Thyroid gland (tissue), 4 donors: ENCODE measurements around the gene TMEM19. TPM values are rescaled to one million over a fixed set of nuclear protein-coding genes. Genes with fewer than 3 reads are reported as not detected.

Experiments
- DNase-seq, 2 donors: peaks; one replicate each; pipeline ENCODE4 v3.0.0-alpha.2; 2019
- H3K27ac ChIP-seq, 3 donors: fragments of 200-600 bp; sonication (generic); 1 replicate in 2 of 3; 2 replicates in 1 of 3; pipeline ENCODE4 v1.5.1; 2016 to 2019; ENCODE audit warnings: mild to moderate bottlenecking in 1 of 3, moderate library complexity in 1 of 3
- H3K27me3 ChIP-seq: fragments of 200-600 bp; sonication (generic); one replicate; pipeline ENCODE4 v1.5.1; 2019
- H3K36me3 ChIP-seq, 2 donors: fragments of 200-600 bp; sonication (generic); one replicate each; pipeline ENCODE4 v1.5.1; 2016 to 2019
- H3K4me1 ChIP-seq, 2 donors: fragments of 200-600 bp; sonication (generic); one replicate each; pipeline ENCODE4 v1.5.1; 2017 to 2019
- H3K4me3 ChIP-seq, 3 donors: fragments of 200-600 bp; sonication (generic); replicated peaks in 1 of 3; 1 replicate in 2 of 3; 2 replicates in 1 of 3; pipeline ENCODE4 v1.5.1; 2016; ENCODE audit warnings: mild to moderate bottlenecking in 1 of 3
- H3K9me3 ChIP-seq: fragments of 200-600 bp; sonication (generic); one replicate; pipeline ENCODE4 v1.5.1; 2017
- POLR2A ChIP-seq, 2 donors: fragments of 450-650 bp; IDR thresholded peaks; one replicate each; pipeline ENCODE4 v1.6.1; 2017; ENCODE audit warnings: antibody characterized with exemption in 2 of 2, mild to moderate bottlenecking in 2 of 2, moderate library complexity in 1 of 2
- WGBS, 2 donors: methylation state at CpG; one replicate each; pipeline ENCODE4 v1.1.5; 2017; 5-methylcytosine and 5-hydroxymethylcytosine counted together
- intact Hi-C: fragments of 100-400 bp; cut with DNase I; formaldehyde crosslinking; loops from one replicate; pipeline ENCODE4 v1.15.1; 2023
- total RNA-seq, 4 donors: library from RNA; depleted of rRNA; stranded (reverse); fragments of >200 nt; gene quantifications; one replicate each; pipeline ENCODE4 v1.2.3, GENCODE V29; 2016
- TF ChIP-seq, protein P1 (sequence below), 6 experiments: fragments of 200-600 bp in 3 of 6; fragments of 450-650 bp in 3 of 6; sonication (generic) in 3 of 6; IDR thresholded peaks; one replicate each; pipeline ENCODE4 v1.5.1; 2016 to 2019; ENCODE audit warnings: antibody characterized with exemption in 6 of 6, mild to moderate bottlenecking in 2 of 6, inconsistent platforms in 1 of 6, moderate library complexity in 1 of 6

Gene TMEM19
- total RNA-seq, 4 donors from 2014 or later, result 29.3 to 50.0 (median 47.4) TPM

DNA sequence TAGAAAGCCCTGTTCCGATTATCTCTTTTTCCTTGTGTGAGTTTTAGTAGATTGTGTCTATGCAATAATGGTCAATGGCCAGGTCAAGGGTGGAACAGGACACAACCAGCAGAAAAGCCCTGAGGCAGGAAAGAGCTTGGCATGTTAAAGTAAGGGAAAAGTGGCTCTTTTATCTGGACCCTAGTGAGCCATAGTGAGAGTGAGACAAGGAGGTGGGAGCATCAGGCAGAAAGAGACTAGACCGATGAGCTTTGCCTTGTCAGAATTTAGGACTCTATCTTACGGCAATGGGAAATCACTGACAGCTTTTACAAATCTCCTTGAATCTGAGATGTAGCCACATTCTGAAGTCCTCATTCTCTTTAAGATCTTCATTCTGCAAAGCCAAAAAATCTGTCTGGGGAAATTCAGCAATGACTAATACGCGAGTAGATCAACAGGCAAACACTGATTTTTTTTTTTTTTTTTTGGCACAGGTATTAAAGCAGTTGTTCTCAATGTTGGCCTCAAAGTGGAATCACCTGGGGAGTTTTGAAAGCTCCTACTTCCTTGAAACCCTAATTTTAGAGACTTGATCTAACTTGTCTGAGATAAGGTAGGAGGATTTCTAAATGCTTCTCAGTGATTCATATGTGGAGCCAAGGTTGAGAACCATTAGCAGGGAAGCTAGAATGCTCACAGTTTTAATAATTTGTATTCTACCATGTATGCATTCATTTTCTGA, 33.9 kb downstream of the TMEM19 start:
- Histone ChIP-seq H3K36me3 (no peaks in the 10 kb centered on the region), H3K9me3 (no peaks in the 10 kb centered on the region), H3K4me1 (no peaks in the 10 kb centered on the region), H3K4me3 (no peak overlapping the region), H3K27me3 (no peaks in the 10 kb centered on the region), H3K27ac (no peak overlapping the region)
- intact Hi-C loops, result no loop called here
- DNase-seq, result no peak
- TF ChIP-seq, protein P1, sequence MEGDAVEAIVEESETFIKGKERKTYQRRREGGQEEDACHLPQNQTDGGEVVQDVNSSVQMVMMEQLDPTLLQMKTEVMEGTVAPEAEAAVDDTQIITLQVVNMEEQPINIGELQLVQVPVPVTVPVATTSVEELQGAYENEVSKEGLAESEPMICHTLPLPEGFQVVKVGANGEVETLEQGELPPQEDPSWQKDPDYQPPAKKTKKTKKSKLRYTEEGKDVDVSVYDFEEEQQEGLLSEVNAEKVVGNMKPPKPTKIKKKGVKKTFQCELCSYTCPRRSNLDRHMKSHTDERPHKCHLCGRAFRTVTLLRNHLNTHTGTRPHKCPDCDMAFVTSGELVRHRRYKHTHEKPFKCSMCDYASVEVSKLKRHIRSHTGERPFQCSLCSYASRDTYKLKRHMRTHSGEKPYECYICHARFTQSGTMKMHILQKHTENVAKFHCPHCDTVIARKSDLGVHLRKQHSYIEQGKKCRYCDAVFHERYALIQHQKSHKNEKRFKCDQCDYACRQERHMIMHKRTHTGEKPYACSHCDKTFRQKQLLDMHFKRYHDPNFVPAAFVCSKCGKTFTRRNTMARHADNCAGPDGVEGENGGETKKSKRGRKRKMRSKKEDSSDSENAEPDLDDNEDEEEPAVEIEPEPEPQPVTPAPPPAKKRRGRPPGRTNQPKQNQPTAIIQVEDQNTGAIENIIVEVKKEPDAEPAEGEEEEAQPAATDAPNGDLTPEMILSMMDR (IDR thresholded peaks at IDR 0.05), result no peak
- no peak for TF ChIP-seq POLR2A (IDR thresholded peaks at IDR 0.05)
- 75 to 89% methylated on average over 5 of the region's 5 CpGs for WGBS, 2 donors

DNA sequence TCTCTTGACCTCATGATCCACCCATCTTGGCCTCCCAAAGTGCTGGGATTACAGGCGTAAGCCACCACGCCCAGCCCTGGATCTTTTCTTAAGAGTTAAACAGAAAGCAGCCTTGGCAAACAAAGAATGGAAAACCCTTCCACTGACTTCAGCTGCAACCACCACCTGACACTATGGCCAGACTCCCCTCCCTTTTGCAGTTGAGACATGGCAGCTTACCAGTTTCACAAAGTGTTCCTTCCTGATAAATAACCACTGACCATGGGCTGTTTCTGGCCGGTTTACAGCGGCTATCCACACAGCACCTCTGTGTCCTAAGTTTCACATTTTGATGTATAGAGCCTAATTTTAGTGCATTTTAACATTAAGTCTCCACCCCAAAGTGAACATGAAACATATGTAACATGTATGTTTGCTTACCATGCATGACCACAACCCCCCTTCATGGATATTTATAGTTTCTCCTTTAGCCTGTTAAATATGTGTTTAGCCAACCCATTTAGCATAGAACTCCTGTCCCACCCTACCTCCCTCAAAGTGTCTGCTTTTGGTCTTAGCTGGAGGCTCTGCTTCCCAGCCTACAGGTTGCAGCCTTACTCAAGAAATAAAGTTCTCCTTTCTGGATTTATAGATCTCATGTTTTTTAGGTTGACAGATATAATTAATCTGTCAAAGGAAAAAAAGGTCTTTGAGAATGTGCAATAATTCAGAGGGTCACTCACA, 36.1 kb downstream of the TMEM19 start:
- 93 to 99% methylated on average over 4 of the region's 4 CpGs for WGBS, 2 donors
- no peak for DNase-seq

DNA sequence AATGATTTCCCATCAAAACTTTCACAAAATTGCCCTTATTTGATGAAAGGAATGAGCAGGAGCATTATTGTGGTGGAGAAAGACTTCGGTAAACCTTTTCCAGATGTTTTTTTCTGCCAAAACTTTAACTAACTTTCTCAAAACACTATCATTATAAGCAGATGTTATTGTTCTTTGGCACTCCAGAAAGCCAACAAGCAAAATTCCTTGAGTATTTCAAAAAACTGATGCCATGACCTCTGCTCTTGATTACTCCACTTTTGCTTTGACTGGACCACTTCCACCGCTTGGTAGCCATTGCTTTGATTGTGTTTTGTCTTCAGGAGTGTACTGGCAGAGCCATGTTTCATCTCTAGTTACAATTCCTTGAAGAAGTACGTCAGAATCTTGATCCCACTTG, 39.1 kb downstream of the TMEM19 start:
- no peaks in the 10 kb centered on the region for H3K9me3 ChIP-seq
- no peak overlapping the region for H3K4me3 ChIP-seq
- H3K4me1 ChIP-seq, result no peaks in the 10 kb centered on the region
- H3K27ac ChIP-seq, result no peak overlapping the region
- DNase-seq, result no peak
- intact Hi-C loops, result no loop called here
- TF ChIP-seq, protein P1 (IDR thresholded peaks at IDR 0.05), result no peak
- no peak for TF ChIP-seq POLR2A (IDR thresholded peaks at IDR 0.05)
- 69 to 74% methylated on average over 3 of the region's 3 CpGs for WGBS, 2 donors
- no peaks in the 10 kb centered on the region for H3K36me3 ChIP-seq
- H3K27me3 ChIP-seq, result no peaks in the 10 kb centered on the region

More for the DNA sequence above, 36.1 kb downstream of the TMEM19 start:
- Histone ChIP-seq H3K4me3 (no peak overlapping the region), H3K27ac (no peak overlapping the region), H3K27me3 (no peaks in the 10 kb centered on the region), H3K4me1 (no peaks in the 10 kb centered on the region), H3K36me3 (no peaks in the 10 kb centered on the region), H3K9me3 (no peaks in the 10 kb centered on the region)
- intact Hi-C loops, result no loop called here
- TF ChIP-seq, protein P1 (IDR thresholded peaks at IDR 0.05), result no peak

DNA sequence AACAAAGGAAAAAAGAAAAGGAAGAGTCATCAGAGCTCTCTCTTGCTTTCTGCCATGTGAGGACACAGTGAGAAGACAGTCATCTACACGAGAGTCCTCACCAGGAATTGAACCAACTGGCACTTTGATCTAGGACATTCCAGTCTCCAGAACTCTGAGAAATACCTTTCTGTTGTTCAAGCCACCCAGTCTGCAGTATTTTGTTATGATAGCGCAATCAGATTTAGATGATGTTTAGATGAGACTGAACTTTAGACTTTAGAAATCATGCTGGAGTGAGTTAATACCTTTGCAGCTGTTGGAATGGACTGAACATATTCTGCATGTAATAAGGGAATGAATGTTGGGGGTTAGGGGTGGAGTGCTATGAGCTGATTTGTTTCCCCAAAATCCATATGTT, 40.7 kb downstream of the TMEM19 start:
- intact Hi-C loops, result no loop called here

More for the DNA sequence above, 40.7 kb downstream of the TMEM19 start:
- WGBS, 2 donors, result 78 to 85% methylated on average over 2 of the region's 2 CpGs
- Histone ChIP-seq H3K9me3 (no peaks in the 10 kb centered on the region), H3K4me3 (no peak overlapping the region), H3K36me3 (no peaks in the 10 kb centered on the region), H3K27ac (no peak overlapping the region), H3K4me1 (no peaks in the 10 kb centered on the region), H3K27me3 (no peaks in the 10 kb centered on the region)
- no peak for TF ChIP-seq POLR2A (IDR thresholded peaks at IDR 0.05)
- TF ChIP-seq, protein P1 (IDR thresholded peaks at IDR 0.05), result no peak
- no peak for DNase-seq
